ENCODE measurements around the gene IRX3. TPM values are rescaled to one million over a fixed set of nuclear protein-coding genes. Genes with fewer than 3 reads are reported as not detected.

Gene IRX3
- total and polyA plus RNA-seq, 2 of the 8 experiments (the other 6 are each of a cell fraction or from before 2014, with no cell fraction given), result 0.50 to 1.6 TPM

DNA sequence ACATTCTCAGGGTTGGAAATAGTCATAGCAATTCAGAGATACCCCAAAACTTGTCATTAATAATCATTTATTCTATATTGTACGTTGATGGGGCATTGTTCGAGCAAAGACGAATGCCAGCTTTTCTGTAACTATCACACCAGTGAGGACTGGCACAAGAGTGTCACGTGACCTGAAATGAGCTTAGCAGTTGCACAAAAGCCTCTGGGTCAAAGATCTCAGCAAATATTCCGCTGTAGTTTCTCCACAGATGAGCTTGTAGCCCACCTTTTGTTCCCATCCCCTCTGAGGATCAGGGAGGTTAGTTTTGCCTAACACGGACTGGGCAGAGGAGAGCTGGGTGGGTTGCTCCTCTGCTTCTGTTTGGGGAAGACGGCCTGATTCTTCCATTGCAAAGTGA, 18.2 kb downstream of the IRX3 start (continued):
- TF ChIP-seq CHD7 (IDR thresholded peaks at IDR 0.05; ENCODE audit: insufficient replicate concordance, low read length) (no peak), POU5F1 (IDR thresholded peaks at IDR 0.05; ENCODE audit: low read depth, low read length) (no peak), CTBP2 (IDR thresholded peaks at IDR 0.05; ENCODE audit: borderline replicate concordance, insufficient read depth, insufficient read length, low read length) (no peak), SP2 (IDR thresholded peaks at IDR 0.05; ENCODE audit: low read length) (no peak), FOSL1 (IDR thresholded peaks at IDR 0.05; ENCODE audit: insufficient read depth, low read depth, low read length) (no peak), BACH1 (IDR thresholded peaks at IDR 0.05; ENCODE audit: low read length) (no peak), TEAD4 (IDR thresholded peaks at IDR 0.05; ENCODE audit: low read depth, low read length) (no peak), POLR2AphosphoS5 (IDR thresholded peaks at IDR 0.05; ENCODE audit: low read depth, low read length) (no peak)

All from H1 (cell line).